Mesothelial cell of epicardium (in vitro differentiated cells): ENCODE results near the gene ZBED4. TPM values are rescaled to one million over a fixed set of nuclear protein-coding genes. Genes with fewer than 3 reads are reported as not detected.

Source experiments
- DNase-seq, 2 experiments: peaks; one replicate each; pipeline ENCODE4 v3.0.0; 2021; ENCODE audit warnings: low spot score in 2 of 2; ENCODE audit not compliant: unreplicated experiment in 2 of 2
- H3K27ac Mint-ChIP-seq: 2 replicates; pipeline ENCODE4 v1.8.0; 2021; ENCODE audit warnings: mixed read lengths
- H3K27me3 Mint-ChIP-seq: 2 replicates; pipeline ENCODE4 v1.8.0; 2021; ENCODE audit warnings: low read depth, mixed read lengths
- H3K36me3 Mint-ChIP-seq: 2 replicates; pipeline ENCODE4 v1.8.0; 2021; ENCODE audit warnings: mixed read lengths
- H3K4me1 Mint-ChIP-seq: 2 replicates; pipeline ENCODE4 v1.8.0; 2021; ENCODE audit warnings: mixed read lengths
- H3K4me3 Mint-ChIP-seq: 2 replicates; pipeline ENCODE4 v1.8.0; 2021; ENCODE audit warnings: mild to moderate bottlenecking, moderate library complexity, mixed read lengths
- H3K9me3 Mint-ChIP-seq: 2 replicates; pipeline ENCODE4 v1.8.0; 2021; ENCODE audit warnings: mixed read lengths
- CTCF ChIP-seq: fragments of 200-600 bp; sonication (generic); IDR thresholded peaks from one replicate; pipeline ENCODE4 v1.5.0; 2021; ENCODE audit warnings: antibody characterized with exemption; ENCODE audit not compliant: unreplicated experiment
- total RNA-seq: library from RNA; stranded (reverse); gene quantifications from 3 replicates; pipeline ENCODE4 v1.2.1, GENCODE V29; 2021

Gene ZBED4
- total RNA-seq, 1 donor from 2014 or later: 32.6 TPM

- Mint-ChIP-seq H3K27ac (no peak overlapping the region), H3K4me1 (peaks cover 4% of the 10 kb centered on the region), H3K4me3 (no peak overlapping the region), H3K27me3 (no peaks in the 10 kb centered on the region), H3K36me3 (peaks cover 5% of the 10 kb centered on the region), H3K9me3 (no peaks in the 10 kb centered on the region)
- no peak for DNase-seq
- TF ChIP-seq CTCF: no peak
Measured at GRCh38 chr22:49921508-49922278, 68.0 kb downstream of the ZBED4 start.

DNA sequence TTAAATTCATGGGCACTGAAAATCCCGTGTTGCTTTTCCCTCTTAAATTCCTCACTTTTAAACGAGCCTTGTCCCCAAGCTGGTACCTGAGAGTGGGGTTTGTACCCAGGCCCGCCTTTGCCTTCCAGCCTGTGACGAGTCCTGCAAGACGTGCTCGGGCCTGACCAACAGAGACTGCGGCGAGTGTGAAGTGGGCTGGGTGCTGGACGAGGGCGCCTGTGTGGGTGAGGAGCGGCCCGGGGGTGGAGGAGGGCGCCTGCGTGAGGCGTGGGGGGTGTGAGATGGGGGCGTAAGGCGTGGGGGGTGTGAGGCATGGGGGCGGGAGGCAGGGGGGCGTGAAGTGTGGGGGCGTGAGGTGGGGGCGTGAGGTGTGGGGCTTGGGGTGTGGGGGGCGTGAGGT, 68.8 kb downstream of the ZBED4 start:
- Mint-ChIP-seq H3K4me3 (no peak overlapping the region), H3K9me3 (no peaks in the 10 kb centered on the region), H3K27me3 (no peaks in the 10 kb centered on the region), H3K27ac (no peak overlapping the region), H3K4me1 (peaks cover 4% of the 10 kb centered on the region), H3K36me3 (peaks cover 5% of the 10 kb centered on the region)
- no peak for DNase-seq
- TF ChIP-seq CTCF: no peak

- no peak overlapping the region for H3K4me3 Mint-ChIP-seq
- H3K27me3 Mint-ChIP-seq: no peaks in the 10 kb centered on the region
- no peak for DNase-seq
- no peak for TF ChIP-seq CTCF
- no peak overlapping the region for H3K27ac Mint-ChIP-seq
- H3K9me3 Mint-ChIP-seq: no peaks in the 10 kb centered on the region
- H3K4me1 Mint-ChIP-seq: peaks cover 4% of the 10 kb centered on the region
- H3K36me3 Mint-ChIP-seq: peaks cover 5% of the 10 kb centered on the region
Measured at GRCh38 chr22:49922926-49923325, 69.3 kb downstream of the ZBED4 start.

DNA sequence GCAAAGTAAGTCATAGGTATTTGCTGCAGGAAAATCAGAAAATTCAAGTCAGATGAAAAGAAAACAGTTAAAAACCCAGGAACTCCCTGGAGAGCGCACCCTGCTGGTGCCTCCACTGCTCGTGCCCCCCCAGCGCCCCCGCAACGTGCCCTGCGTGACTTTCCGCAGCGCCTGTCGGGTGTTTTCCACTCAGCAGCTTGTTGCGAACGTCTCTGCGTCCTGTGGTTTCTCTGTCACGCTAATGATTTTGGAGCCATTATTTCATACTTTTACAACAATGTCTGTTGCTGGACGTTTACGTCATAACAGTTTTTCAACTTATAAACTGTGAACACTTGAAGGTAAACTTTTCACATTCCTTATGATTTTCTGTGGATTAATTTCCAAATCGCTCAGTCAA, 69.8 kb downstream of the ZBED4 start:
- Mint-ChIP-seq H3K27me3 (no peaks in the 10 kb centered on the region), H3K36me3 (peaks cover 5% of the 10 kb centered on the region), H3K4me1 (peaks cover 4% of the 10 kb centered on the region), H3K9me3 (no peaks in the 10 kb centered on the region), H3K27ac (no peak overlapping the region), H3K4me3 (no peak overlapping the region)
- no peak for TF ChIP-seq CTCF
- no peak for DNase-seq

DNA sequence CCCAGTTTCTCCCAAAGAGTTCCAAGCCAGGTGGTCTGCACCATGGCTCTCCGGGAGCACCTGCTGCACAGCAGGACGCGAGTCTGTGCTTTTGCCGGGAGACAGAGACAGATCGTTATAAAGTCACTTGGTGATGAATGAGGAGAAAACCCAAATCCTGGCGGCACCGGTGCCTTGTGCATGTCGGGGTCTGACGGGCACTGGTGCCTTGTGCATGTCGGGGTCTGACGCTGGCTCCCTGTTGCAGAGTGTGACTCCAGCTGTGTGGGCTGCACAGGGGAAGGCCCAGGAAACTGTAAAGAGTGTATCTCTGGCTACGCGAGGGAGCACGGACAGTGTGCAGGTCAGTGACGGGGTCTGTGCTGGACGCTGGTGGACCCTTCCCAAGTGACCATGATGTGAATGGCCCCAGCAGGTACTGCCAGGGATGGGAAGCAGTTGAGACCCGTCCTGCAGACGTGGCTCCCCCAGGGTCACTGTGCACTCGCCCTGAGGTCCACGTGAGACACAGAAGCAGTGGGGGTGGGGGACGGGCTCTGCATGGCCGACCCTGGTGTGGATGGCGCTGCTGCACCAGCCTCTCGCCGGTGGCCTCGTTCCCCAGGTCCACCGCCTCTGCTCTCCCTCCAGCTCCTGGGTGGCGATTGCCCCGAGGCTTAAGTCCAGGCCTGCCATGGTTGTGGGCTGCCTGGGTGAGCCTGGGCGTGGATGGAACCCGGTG, 70.6 kb downstream of the ZBED4 start:
- DNase-seq: no peak
- no peak for TF ChIP-seq CTCF
- Mint-ChIP-seq H3K4me3 (no peak overlapping the region), H3K4me1 (peaks cover 4% of the 10 kb centered on the region), H3K36me3 (peaks cover 5% of the 10 kb centered on the region), H3K27me3 (no peaks in the 10 kb centered on the region), H3K9me3 (no peaks in the 10 kb centered on the region), H3K27ac (no peak overlapping the region)
